ENCODE measurements around the gene IGSF9B. TPM values are rescaled to one million over a fixed set of nuclear protein-coding genes. Genes with fewer than 3 reads are reported as not detected.

IGSF9B gene
- total RNA-seq, 1 donor from 2014 or later: 134 TPM

DNA sequence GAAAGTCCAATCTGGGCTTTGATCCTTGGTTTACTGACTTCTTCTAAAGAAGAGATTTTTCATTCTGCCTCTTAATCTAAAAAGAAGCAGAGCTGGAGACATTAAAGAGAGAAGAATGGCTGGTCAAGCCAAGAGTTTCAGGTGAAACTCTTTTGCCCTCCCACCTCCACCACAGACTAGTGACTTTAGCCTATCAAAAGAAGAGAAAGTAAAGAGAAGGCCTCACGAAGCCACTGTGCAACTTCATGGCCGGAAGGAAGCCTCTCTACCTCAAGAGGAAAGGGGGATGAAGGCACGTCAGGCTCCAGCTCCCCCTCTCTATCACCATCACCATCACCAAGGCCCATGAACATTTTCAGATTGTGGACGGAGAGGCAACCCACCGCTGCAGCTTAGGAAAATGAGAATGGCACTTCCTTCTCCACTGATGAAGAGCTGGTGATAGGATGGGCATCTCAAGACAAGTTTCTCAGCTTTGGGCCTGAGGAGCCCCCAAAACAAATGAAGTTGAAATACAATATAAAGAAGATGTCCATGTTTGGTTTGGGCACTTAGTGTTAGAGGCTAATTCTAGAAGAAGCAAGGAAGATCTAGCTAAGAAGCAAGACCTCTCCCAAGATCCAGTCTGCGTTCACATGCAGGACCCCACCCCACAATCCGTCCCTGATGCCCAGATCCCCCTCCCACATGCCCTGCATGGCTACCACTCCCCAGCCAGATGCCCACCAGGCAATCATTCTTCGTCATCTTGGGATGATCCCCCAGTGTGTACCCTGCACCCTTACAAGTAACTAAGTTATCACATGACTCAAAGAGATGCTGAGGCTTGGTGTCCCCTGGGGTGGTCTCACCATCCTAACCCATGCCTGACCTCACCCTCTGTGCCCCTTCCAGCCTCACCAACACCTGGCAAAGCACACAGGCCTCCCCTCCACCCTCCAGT is 52.6 kb downstream of the IGSF9B start:
- intact Hi-C loops (cut with micrococcal nuclease): no loop called here

DNA sequence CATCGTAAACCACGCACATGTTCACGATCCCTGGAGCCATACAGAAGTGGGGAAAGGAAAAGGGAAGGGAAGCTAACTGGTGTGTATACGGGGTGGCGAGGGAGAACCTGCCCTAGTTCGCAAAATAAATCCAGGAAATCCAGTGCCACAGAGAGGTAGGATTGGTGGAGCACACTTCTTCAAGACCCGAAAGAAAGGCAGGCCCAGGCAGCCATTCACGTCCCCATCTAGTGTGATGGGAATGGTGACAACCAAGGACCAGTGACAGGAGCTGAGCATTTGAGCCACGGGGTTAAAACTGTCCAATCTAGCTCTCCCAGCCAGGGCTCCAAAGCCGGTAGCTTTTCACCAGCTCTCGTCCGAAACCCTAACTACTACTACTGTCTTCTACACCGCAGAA is 53.7 kb downstream of the IGSF9B start:
- intact Hi-C loops (cut with micrococcal nuclease): no loop called here

- intact Hi-C loops (cut with micrococcal nuclease): no loop called here
These were observed 54.3 kb downstream of the IGSF9B start for GRCh38 chr11:133902506-133902905.

GRCh38 chr11:133901999-133902398 is 54.8 kb downstream of the IGSF9B start:
- intact Hi-C loops (cut with micrococcal nuclease): no loop called here

DNA sequence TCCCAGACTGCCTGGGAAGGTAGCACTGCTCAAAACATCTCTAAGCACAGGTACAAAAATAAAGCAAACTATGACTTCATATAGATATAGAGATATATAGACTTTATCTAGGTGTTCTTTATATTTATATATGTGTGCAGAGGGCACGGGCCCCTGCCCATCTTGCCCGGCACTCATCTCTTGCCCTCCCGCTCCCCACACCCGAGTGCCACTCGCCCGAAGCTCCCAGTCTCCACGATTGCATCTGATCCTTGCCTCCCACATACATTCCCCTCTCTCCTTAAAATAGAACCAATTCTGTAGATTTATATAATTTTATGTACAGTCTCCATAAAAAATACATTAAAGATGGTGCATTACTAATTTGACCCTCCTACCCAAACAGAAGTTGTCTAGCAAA is 55.5 kb downstream of the IGSF9B start:
- intact Hi-C loops (cut with micrococcal nuclease): no loop called here

GRCh38 chr11:133900176-133901105 is 56.3 kb downstream of the IGSF9B start:
- intact Hi-C loops (cut with micrococcal nuclease): no loop called here

DNA sequence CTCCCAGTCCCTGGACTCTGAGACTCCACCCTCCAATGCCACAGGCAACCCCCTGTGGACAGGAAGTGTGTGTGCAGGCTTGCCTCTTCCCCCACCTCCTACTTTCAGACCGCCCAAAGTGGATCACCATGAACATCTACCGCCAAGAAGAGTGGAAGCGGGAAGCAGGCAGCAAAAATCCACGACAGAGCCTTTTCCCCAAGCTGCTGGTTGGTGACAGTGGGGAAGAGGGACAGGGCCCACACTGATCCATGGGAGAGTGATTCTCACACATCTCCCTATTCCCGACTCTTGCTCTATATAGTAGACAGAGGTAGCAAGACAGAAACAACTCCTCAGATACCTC is 58.0 kb downstream of the IGSF9B start:
- intact Hi-C loops (cut with micrococcal nuclease): no loop called here

DNA sequence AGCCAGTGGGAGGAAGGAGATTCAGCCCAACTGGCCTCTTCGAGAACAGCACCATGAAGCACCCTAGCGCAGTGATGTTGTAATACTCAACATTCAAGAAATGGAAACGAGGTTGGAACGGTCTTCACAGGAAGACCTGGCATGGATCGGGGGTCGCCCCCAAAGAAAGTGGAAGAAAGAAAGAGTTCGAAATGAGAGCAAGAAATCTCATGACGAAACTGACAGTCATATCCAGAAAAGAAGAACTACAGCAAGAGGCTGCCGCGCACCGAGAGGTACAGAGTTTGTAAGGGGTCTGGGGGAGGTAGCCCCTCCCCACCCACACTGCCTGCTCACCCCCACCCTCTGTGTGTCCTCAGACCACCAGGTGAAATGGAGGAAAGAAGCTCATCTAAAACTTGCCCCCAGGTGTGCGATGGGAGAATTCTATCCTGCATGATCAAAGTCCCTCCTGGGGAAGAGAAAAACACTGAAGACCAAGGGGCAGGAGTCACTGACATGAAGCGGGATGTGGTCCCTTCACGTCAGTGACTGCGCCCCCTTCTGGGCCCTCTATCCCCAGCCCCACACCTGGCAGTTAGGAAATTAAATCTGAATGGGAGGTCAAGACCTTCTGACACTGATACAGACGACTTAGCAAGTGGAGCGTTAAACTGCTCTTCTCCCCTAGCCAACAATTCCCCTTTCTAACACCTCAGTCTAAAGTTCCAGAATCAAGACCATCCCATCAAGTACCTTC is 58.6 kb downstream of the IGSF9B start:
- intact Hi-C loops (cut with micrococcal nuclease): no loop called here

- intact Hi-C loops (cut with micrococcal nuclease): no loop called here
These were observed 59.5 kb downstream of the IGSF9B start for GRCh38 chr11:133897331-133897650.

GRCh38 chr11:133896642-133897330 is 60.0 kb downstream of the IGSF9B start:
- intact Hi-C loops (cut with micrococcal nuclease): no loop called here

- intact Hi-C loops (cut with micrococcal nuclease): no loop called here
These were observed 60.7 kb downstream of the IGSF9B start for GRCh38 chr11:133896028-133896427.

DNA sequence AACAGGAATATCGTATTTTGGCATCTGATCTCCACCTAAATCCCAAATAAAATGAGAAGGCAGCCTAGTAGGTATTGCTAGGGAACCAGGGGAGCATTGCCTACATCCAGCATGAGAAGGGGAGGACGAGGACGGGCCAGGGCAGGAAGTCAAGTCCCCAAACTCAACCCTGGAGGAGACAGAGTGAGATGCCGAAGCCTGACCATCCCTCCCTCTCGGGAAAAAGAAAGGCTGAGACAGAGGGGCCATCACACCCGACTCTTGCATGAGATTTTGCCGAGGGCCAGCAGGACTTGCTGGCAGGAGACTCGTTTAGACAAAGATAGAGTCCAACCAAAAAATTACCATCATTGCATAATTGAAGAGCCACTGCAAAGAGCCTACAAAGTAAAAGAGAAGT is 61.2 kb downstream of the IGSF9B start:
- intact Hi-C loops (cut with micrococcal nuclease): no loop called here

DNA sequence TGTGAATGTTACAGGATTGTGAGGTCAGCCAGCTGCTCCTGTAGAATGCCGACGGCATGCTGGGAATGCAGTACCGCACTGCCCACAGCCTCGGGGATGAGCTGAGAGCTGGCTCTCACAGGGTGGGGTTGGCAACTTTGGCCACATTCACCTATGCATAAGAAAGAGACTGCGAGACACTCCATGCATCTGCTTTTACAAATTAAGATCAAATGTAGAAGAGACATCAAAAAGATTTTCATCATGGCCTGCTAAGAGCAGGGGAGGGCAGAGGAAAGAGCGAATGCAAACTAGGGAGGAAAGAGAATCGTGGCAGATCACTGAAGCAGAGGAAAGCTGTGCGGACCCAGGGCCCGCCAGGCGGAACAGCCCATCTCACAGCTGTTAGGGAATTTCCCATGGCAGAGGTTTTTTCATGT is 61.7 kb downstream of the IGSF9B start:
- intact Hi-C loops (cut with micrococcal nuclease): no loop called here

GRCh38 chr11:133893381-133893780 is 63.4 kb downstream of the IGSF9B start:
- intact Hi-C loops (cut with micrococcal nuclease): no loop called here

DNA sequence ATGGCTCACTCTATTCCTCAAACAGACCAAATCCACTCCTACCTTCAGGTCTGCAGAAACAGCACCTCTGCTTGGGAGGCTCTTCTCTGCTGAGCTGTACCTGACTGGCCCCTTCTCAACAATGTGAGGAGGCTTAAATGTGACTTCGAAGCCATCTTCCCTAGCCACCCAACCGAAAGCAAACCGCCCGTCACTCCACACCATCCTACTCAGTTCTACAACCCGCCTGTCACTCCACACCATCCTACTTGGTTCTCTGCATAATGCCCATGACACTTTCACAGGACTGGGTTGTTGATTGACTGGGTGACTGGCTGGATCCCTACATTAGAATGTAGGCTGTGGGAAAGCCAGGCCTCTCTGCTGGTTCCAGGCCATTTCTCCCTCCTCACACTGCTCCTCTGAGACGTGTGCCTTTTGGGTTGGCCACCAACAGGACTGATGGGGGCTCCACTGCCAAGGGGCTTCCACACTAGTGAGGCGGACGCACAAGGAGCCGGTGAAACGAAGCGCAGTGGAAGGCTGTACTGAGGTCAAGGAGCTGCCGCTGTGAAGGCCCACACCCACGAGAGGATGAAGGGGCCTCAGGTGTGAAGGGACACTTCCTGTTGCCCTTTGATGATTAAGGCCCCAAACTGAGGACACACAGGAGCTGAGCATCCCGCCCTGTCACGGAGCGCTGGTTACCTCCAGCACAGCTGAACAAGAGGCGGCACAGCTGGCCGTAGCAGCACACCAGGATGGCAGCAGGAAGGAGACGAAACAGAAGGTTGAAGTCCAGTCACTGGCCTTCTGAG is 64.0 kb downstream of the IGSF9B start:
- intact Hi-C loops (cut with micrococcal nuclease): no loop called here

GRCh38 chr11:133892126-133892525 is 64.6 kb downstream of the IGSF9B start:
- intact Hi-C loops (cut with micrococcal nuclease): no loop called here

GRCh38 chr11:133889893-133890292 is 66.9 kb downstream of the IGSF9B start:
- intact Hi-C loops (cut with micrococcal nuclease): no loop called here

- intact Hi-C loops (cut with micrococcal nuclease): no loop called here
These were observed 67.6 kb downstream of the IGSF9B start for GRCh38 chr11:133889188-133889587.

- intact Hi-C loops (cut with micrococcal nuclease): no loop called here
These were observed 69.0 kb downstream of the IGSF9B start for GRCh38 chr11:133887692-133888332.

DNA sequence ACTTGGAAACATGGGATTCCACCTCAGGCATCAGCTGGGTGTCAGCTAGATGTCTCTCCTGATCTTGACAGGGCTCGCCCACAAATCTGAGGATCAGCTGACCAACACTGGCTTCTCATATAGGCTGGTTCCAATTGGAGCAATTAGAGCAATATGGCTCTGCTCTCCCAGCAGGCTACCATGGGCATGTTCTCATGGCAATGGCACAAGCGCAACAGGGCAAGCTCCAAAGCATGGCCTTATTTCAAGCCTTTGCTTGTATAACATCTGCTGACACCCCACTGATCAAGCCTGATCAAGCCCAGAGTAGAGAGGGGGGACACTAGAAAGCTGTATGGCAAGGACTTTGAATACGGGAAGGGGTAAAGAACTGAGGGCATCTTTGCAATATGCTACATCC is 70.7 kb downstream of the IGSF9B start:
- intact Hi-C loops (cut with micrococcal nuclease): no loop called here

Measured in T-helper 2 cell treated with Interferon-gamma antibody and Interleukin-4, amounts not matched to agents 100 ng/mL and 5 ng/mL, for 36 hours (primary cell).